Ishikawa (cell line): ENCODE results near the gene MRFAP1.

Source experiments
- CEBPB ChIP-seq: IDR thresholded peaks from 2 replicates; pipeline ENCODE4 v1.6.1; 2012
- EP300 ChIP-seq: IDR thresholded peaks from 2 replicates; pipeline ENCODE4 v1.6.1; 2012; ENCODE audit warnings: borderline replicate concordance
- MAX ChIP-seq: IDR thresholded peaks from 2 replicates; pipeline ENCODE4 v1.6.1; 2012
- NFIC ChIP-seq: IDR thresholded peaks from 2 replicates; pipeline ENCODE4 v1.6.1; 2012
- RAD21 ChIP-seq: IDR thresholded peaks from 2 replicates; pipeline ENCODE4 v1.6.1; 2012; ENCODE audit warnings: low read depth
- REST ChIP-seq: IDR thresholded peaks from 2 replicates; pipeline ENCODE4 v1.6.1; 2012; ENCODE audit warnings: low read depth, mild to moderate bottlenecking
- TAF1 ChIP-seq: IDR thresholded peaks from 2 replicates; pipeline ENCODE4 v1.6.1; 2012; ENCODE audit warnings: low read depth, mild to moderate bottlenecking
- TEAD4 ChIP-seq: IDR thresholded peaks from 2 replicates; pipeline ENCODE4 v1.6.1; 2012
- YY1 ChIP-seq: IDR thresholded peaks from 2 replicates; pipeline ENCODE4 v1.6.1; 2012; ENCODE audit warnings: low read depth
- ZBTB7A ChIP-seq: IDR thresholded peaks from 2 replicates; pipeline ENCODE4 v1.6.1; 2012; ENCODE audit warnings: low read depth

- TF ChIP-seq ZBTB7A = no peak
- no peak for TF ChIP-seq RAD21
- no peak for TF ChIP-seq EP300
- no peak for TF ChIP-seq YY1
- no peak for TF ChIP-seq CEBPB
- no peak for TF ChIP-seq TEAD4
- no peak for TF ChIP-seq TAF1
- no peak for TF ChIP-seq MAX
- TF ChIP-seq REST = no peak
- no peak for TF ChIP-seq NFIC
Observed at GRCh38 chr4:6658209-6658595, 17.7 kb downstream of the MRFAP1 start.
